Vagina (tissue), 2 donors: ENCODE data around the gene MRPL51. TPM values are rescaled to one million over a fixed set of nuclear protein-coding genes. Genes with fewer than 3 reads are reported as not detected.

Experiments used
- DNase-seq, 2 donors: peaks; one replicate each; pipeline ENCODE4 v3.0.0-alpha.2; 2017; ENCODE audit errors: extremely low spot score in 2 of 2
- H3K27ac ChIP-seq: fragments of 200-600 bp; sonication (generic); one replicate; pipeline ENCODE4 v1.5.1; 2019
- H3K27me3 ChIP-seq: fragments of 200-600 bp; sonication (generic); one replicate; pipeline ENCODE4 v1.5.1; 2019
- H3K36me3 ChIP-seq, 2 donors: fragments of 200-600 bp; sonication (generic); one replicate each; pipeline ENCODE4 v1.5.1; 2017 to 2019
- H3K4me1 ChIP-seq: fragments of 200-600 bp; sonication (generic); one replicate; pipeline ENCODE4 v1.5.1; 2019
- H3K4me3 ChIP-seq, 2 donors: fragments of 200-600 bp; sonication (generic); 1 replicate in 1 of 2; 2 replicates in 1 of 2; pipeline ENCODE4 v1.5.1; 2016 to 2019
- H3K9me3 ChIP-seq: fragments of 200-600 bp; sonication (generic); one replicate; pipeline ENCODE4 v1.5.1; 2019
- POLR2A ChIP-seq, 2 donors: fragments of 450-650 bp; IDR thresholded peaks; one replicate each; pipeline ENCODE4 v1.6.1; 2017; ENCODE audit warnings: antibody characterized with exemption in 2 of 2, mild to moderate bottlenecking in 2 of 2, moderate library complexity in 2 of 2
- POLR2AphosphoS5 ChIP-seq, 2 donors: sonication (generic); formaldehyde crosslinking; IDR thresholded peaks; one replicate each; pipeline ENCODE4 v1.9.0; 2017; ENCODE audit warnings: antibody characterized with exemption in 2 of 2, mild to moderate bottlenecking in 2 of 2, low read depth in 1 of 2; ENCODE audit not compliant: insufficient read depth in 1 of 2
- intact Hi-C: fragments of 100-400 bp; cut with DNase I; formaldehyde crosslinking; loops from one replicate; pipeline ENCODE4 v1.15.1; 2023
- total RNA-seq: library from RNA; depleted of rRNA; stranded (reverse); fragments of >200 nt; gene quantifications from one replicate; pipeline ENCODE4 v1.2.3, GENCODE V29; 2016
- TF ChIP-seq, protein P1 (sequence below), 3 experiments: fragments of 450-650 bp in 2 of 3; fragments of 200-600 bp in 1 of 3; sonication (generic) in 1 of 3; IDR thresholded peaks; one replicate each; pipeline ENCODE4 v1.5.1; 2017 to 2019; ENCODE audit warnings: antibody characterized with exemption in 3 of 3, mild to moderate bottlenecking in 2 of 3, moderate library complexity in 2 of 3

MRPL51 gene
- total RNA-seq, 1 donor from 2014 or later: 23.1 TPM

DNA sequence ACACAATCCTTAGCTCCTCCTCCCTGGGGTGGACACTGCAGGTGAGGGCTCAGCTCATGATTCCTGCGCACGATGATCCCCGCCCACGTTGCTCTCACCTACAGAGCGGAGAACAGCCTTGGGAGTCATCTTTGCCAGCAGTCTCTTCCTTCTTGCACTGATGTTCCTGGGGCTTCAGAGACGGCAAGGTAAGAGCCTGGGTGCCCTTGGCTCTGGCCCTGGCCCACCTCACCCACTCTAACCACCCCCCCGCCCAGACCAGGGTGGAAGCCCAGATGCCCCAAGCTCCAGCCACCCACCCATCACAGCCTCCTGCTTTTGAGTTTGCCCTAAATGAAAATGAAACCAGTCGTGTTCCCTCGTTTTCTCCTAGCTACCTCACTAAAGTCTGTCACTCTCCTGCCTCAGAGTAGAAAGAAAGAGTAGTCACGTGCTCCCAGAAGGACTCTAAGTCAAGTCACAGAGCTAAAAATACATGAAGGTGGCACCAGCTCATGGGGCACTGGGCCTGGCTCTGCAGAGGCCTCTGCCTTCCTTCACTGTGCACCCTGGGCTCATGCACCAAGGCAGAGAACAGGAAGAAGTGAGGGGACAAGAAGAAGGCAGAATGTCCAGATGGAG, 32.2 kb downstream of the MRPL51 start:
- TF ChIP-seq, protein P1, sequence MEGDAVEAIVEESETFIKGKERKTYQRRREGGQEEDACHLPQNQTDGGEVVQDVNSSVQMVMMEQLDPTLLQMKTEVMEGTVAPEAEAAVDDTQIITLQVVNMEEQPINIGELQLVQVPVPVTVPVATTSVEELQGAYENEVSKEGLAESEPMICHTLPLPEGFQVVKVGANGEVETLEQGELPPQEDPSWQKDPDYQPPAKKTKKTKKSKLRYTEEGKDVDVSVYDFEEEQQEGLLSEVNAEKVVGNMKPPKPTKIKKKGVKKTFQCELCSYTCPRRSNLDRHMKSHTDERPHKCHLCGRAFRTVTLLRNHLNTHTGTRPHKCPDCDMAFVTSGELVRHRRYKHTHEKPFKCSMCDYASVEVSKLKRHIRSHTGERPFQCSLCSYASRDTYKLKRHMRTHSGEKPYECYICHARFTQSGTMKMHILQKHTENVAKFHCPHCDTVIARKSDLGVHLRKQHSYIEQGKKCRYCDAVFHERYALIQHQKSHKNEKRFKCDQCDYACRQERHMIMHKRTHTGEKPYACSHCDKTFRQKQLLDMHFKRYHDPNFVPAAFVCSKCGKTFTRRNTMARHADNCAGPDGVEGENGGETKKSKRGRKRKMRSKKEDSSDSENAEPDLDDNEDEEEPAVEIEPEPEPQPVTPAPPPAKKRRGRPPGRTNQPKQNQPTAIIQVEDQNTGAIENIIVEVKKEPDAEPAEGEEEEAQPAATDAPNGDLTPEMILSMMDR (IDR thresholded peaks at IDR 0.05): no peak
- TF ChIP-seq POLR2AphosphoS5 (IDR thresholded peaks at IDR 0.05; ENCODE audit: insufficient read depth in 1 of 2, low read depth in 1 of 2) (no peak), POLR2A (IDR thresholded peaks at IDR 0.05) (no peak)
- H3K4me3 ChIP-seq: no peak overlapping the region
- H3K4me1 ChIP-seq: peaks cover 19% of the 10 kb centered on the region
- H3K27me3 ChIP-seq: no peaks in the 10 kb centered on the region
- no peak for DNase-seq
- intact Hi-C loops: loop anchor here (5.0 kb wide), 2 partner anchors 34 to 129 kb away; no protein-coding TSS in a partner anchor
- H3K9me3 ChIP-seq: no peaks in the 10 kb centered on the region
- H3K36me3 ChIP-seq: peaks cover 0 to 81% of the 10 kb centered on the region in 2 donors
- H3K27ac ChIP-seq: no peak overlapping the region

DNA sequence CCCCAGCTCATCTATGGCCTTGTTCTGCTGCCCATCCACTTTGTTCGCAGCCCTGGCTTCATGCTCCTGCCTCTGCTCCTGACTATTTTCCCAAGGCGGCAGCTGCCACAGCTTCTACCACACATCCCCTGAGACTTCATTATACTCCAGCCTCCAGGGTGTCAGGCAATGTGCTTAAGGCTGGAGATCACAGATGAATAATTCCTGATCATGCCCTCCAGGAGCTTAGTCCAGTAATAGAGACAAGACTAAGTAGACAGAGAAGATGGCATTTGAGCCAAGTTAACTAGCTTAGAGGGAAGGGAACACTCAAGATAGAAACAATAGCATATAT, 34.1 kb downstream of the MRPL51 start:
- DNase-seq: no peak
- Histone ChIP-seq H3K27me3 (no peaks in the 10 kb centered on the region), H3K36me3 (peaks cover 0 to 81% of the 10 kb centered on the region in 2 donors), H3K4me1 (peaks cover 18% of the 10 kb centered on the region), H3K9me3 (no peaks in the 10 kb centered on the region), H3K27ac (no peak overlapping the region), H3K4me3 (no peak overlapping the region)
- no peak for TF ChIP-seq POLR2AphosphoS5 (IDR thresholded peaks at IDR 0.05; ENCODE audit: insufficient read depth in 1 of 2, low read depth in 1 of 2)
- TF ChIP-seq, protein P1 (IDR thresholded peaks at IDR 0.05): no peak
- TF ChIP-seq POLR2A (IDR thresholded peaks at IDR 0.05): no peak
- intact Hi-C loops: no loop called here

DNA sequence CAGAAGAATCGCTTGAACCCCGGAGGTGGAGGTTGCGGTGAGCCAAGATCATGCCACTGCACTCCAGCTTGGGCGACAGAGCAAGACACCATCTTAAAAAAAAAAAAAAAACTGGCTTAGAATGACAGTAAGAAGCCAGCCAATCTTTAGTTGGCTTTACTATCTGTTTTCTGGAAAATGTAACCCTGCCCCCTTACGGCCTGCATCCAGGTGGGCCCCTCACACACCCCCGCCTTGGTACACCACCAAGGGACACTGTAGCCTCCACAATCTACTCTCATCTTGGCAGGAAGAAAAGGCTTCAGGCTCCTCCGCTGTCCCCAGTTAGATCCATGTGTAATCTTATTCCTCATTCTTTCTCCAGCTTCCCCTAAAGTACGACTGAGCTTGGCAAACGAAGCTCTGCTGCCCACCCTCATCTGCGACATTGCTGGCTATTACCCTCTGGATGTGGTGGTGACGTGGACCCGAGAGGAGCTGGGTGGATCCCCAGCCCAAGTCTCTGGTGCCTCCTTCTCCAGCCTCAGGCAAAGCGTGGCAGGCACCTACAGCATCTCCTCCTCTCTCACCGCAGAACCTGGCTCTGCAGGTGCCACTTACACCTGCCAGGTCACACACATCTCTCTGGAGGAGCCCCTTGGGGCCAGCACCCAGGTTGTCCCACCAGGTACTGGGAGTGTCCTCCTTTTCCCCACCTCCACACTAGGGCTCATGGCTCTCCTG, 34.6 kb downstream of the MRPL51 start:
- intact Hi-C loops: no loop called here
- H3K27me3 ChIP-seq: no peaks in the 10 kb centered on the region
- H3K27ac ChIP-seq: no peak overlapping the region
- H3K9me3 ChIP-seq: no peaks in the 10 kb centered on the region
- DNase-seq: no peak
- peaks cover 15% of the 10 kb centered on the region for H3K4me1 ChIP-seq
- H3K36me3 ChIP-seq: peaks cover 0 to 82% of the 10 kb centered on the region in 2 donors
- TF ChIP-seq POLR2AphosphoS5 (IDR thresholded peaks at IDR 0.05; ENCODE audit: insufficient read depth in 1 of 2, low read depth in 1 of 2) (no peak), POLR2A (IDR thresholded peaks at IDR 0.05) (no peak)
- TF ChIP-seq, protein P1 (IDR thresholded peaks at IDR 0.05): no peak
- no peak overlapping the region for H3K4me3 ChIP-seq

DNA sequence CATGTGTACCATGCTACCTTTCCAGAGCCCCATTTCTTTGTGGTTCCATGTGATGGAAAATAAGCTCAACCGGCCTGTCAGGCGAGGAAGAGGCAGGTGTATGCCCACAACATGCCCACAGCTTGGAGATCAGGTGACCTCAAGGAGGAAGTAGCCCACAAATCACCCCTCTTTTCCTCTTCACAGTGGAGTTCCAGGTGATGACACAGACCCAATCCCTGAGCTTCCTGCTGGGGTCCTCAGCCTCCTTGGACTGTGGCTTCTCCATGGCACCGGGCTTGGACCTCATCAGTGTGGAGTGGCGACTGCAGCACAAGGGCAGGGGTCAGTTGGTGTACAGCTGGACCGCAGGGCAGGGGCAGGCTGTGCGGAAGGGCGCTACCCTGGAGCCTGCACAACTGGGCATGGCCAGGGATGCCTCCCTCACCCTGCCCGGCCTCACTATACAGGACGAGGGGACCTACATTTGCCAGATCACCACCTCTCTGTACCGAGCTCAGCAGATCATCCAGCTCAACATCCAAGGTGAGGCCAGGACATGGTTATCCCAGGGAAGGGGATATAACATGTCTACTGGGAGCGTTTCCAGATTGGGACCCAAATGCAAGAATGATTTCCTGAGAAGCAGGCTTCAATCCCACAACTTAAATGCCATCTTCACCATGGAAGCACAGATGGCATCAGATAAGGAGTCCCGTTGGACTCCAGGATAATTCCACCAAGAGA, 35.7 kb downstream of the MRPL51 start:
- Histone ChIP-seq H3K27me3 (no peaks in the 10 kb centered on the region), H3K9me3 (no peaks in the 10 kb centered on the region), H3K4me1 (peaks cover 24% of the 10 kb centered on the region), H3K27ac (no peak overlapping the region), H3K4me3 (no peak overlapping the region), H3K36me3 (peaks cover 0 to 71% of the 10 kb centered on the region in 2 donors)
- DNase-seq: no peak
- TF ChIP-seq, protein P1 (IDR thresholded peaks at IDR 0.05): no peak
- TF ChIP-seq POLR2A (IDR thresholded peaks at IDR 0.05) (no peak), POLR2AphosphoS5 (IDR thresholded peaks at IDR 0.05; ENCODE audit: insufficient read depth in 1 of 2, low read depth in 1 of 2) (no peak)
- intact Hi-C loops: no loop called here
